IMR-90 (cell line): ENCODE measurements around the gene DLG3. TPM values are rescaled to one million over a fixed set of nuclear protein-coding genes. Genes with fewer than 3 reads are reported as not detected.

Experiments used
- ATAC-seq: fragments of 200-7000 bp; cut with Tn5 transposase; 2 replicates; pipeline ENCODE4 v1.9.1; 2020; ENCODE audit warnings: low read depth, mild to moderate bottlenecking, moderate library complexity
- BruUV-seq: library from RNA; stranded (reverse); fragments of 400-500 nt; replicated peaks from 2 replicates; lab custom pipeline; 2021; lab: Mats Ljungman, UMichigan
- CTCF ChIA-PET: fragments of 300-600 bp; formaldehyde crosslinking; extraction: SDS; loops from one replicate; lab custom pipeline; 2021; ENCODE audit warnings: antibody characterized with exemption; lab: Yijun Ruan, JAX
- POLR2A ChIA-PET: fragments of 300-600 bp; sonication (Branson Sonifier 250); formaldehyde crosslinking; loops from one replicate; lab custom pipeline; 2022; ENCODE audit warnings: antibody characterized with exemption; ENCODE audit not compliant: unreplicated experiment; lab: Charles Lee
- DNase-seq: peaks from one replicate; pipeline ENCODE4 v3.0.0; 2013
- H2AFZ ChIP-seq: replicated peaks from 2 replicates; pipeline ENCODE3; 2013; ENCODE audit warnings: low read length, mild to moderate bottlenecking; ENCODE audit not compliant: poor library complexity
- H2AK5ac ChIP-seq: 2 replicates; pipeline ENCODE4 v1.6.1; 2013; ENCODE audit warnings: low read depth, low read length, inconsistent platforms
- H2AK9ac ChIP-seq: replicated peaks from 2 replicates; pipeline ENCODE3; 2013; ENCODE audit warnings: mild to moderate bottlenecking, low read depth, low read length, moderate library complexity; ENCODE audit not compliant: poor library complexity
- H2BK120ac ChIP-seq: 2 replicates; pipeline ENCODE4 v1.6.1; 2013; ENCODE audit warnings: low read depth, low read length, inconsistent platforms
- H2BK15ac ChIP-seq: 3 replicates; pipeline ENCODE4 v1.6.1; 2013; ENCODE audit warnings: low read depth, low read length, inconsistent platforms
- H2BK20ac ChIP-seq: 2 replicates; pipeline ENCODE4 v1.6.1; 2013; ENCODE audit warnings: low read depth, mild to moderate bottlenecking, inconsistent platforms, low read length, moderate library complexity
- H2BK5ac ChIP-seq: 2 replicates; pipeline ENCODE4 v1.6.1; 2013; ENCODE audit warnings: mild to moderate bottlenecking, low read depth, low read length, inconsistent platforms; ENCODE audit not compliant: poor library complexity, severe bottlenecking
- H3K14ac ChIP-seq: replicated peaks from 2 replicates; pipeline ENCODE4 v1.6.1; 2013; ENCODE audit warnings: low read depth, low read length, inconsistent platforms
- H3K18ac ChIP-seq: 2 replicates; pipeline ENCODE4 v1.6.1; 2013; ENCODE audit warnings: low read depth, low read length, control low read depth
- H3K23ac ChIP-seq: 2 replicates; pipeline ENCODE4 v1.6.1; 2013; ENCODE audit warnings: low read depth, low read length, inconsistent platforms
- H3K27ac ChIP-seq: 2 replicates; pipeline ENCODE4 v1.5.1; 2013; ENCODE audit warnings: mild to moderate bottlenecking, control low read depth, low read length; ENCODE audit not compliant: insufficient read depth
- H3K27me3 ChIP-seq: 2 replicates; pipeline ENCODE4 v1.6.1; 2013; ENCODE audit warnings: low read length; ENCODE audit not compliant: control insufficient read depth, insufficient read depth
- H3K36me3 ChIP-seq: 2 replicates; pipeline ENCODE4 v1.6.1; 2013; ENCODE audit warnings: low read length, mixed read lengths; ENCODE audit not compliant: control insufficient read depth, insufficient read depth
- H3K4ac ChIP-seq: 2 replicates; pipeline ENCODE4 v1.6.1; 2013; ENCODE audit warnings: low read depth, low read length, inconsistent platforms
- H3K4me1 ChIP-seq: 2 replicates; pipeline ENCODE4 v1.6.1; 2013; ENCODE audit warnings: low read length, mixed read lengths; ENCODE audit not compliant: control insufficient read depth, insufficient read depth
- H3K4me2 ChIP-seq: 2 replicates; pipeline ENCODE4 v1.6.1; 2013; ENCODE audit warnings: low read depth, mild to moderate bottlenecking, control low read depth, low read length, moderate library complexity
- H3K4me3 ChIP-seq: 2 replicates; pipeline ENCODE4 v1.5.1; 2013; ENCODE audit warnings: low read depth, mild to moderate bottlenecking, control low read depth, low read length, moderate library complexity; ENCODE audit not compliant: insufficient read depth
- H3K56ac ChIP-seq: 2 replicates; pipeline ENCODE4 v1.6.1; 2013; ENCODE audit warnings: low read length, inconsistent platforms; ENCODE audit not compliant: insufficient read depth; ENCODE audit errors: extremely low read depth
- H3K79me1 ChIP-seq, 2 experiments: 2 replicates each; pipeline ENCODE4 v1.6.1; 2013; ENCODE audit warnings: low read length in 2 of 2, inconsistent platforms in 1 of 2, low read depth in 1 of 2
- H3K9ac ChIP-seq: 2 replicates; pipeline ENCODE4 v1.6.1; 2013; ENCODE audit warnings: low read depth, low read length, control low read depth
- H3K9me1 ChIP-seq: 2 replicates; pipeline ENCODE4 v1.6.1; 2013; ENCODE audit warnings: low read length, inconsistent platforms; ENCODE audit not compliant: insufficient read depth
- H3K9me3 ChIP-seq: 2 replicates; pipeline ENCODE4 v1.6.1; 2013; ENCODE audit warnings: low read length; ENCODE audit not compliant: control insufficient read depth, insufficient read depth
- H4K20me1 ChIP-seq: 2 replicates; pipeline ENCODE4 v1.6.1; 2013; ENCODE audit warnings: low read length, inconsistent platforms; ENCODE audit not compliant: insufficient read depth
- H4K5ac ChIP-seq: 2 replicates; pipeline ENCODE4 v1.6.1; 2013; ENCODE audit warnings: mild to moderate bottlenecking, low read depth, low read length, control low read depth
- H4K8ac ChIP-seq, 2 experiments: 2 replicates each; pipeline ENCODE4 v1.6.1; 2013; ENCODE audit warnings: low read depth in 2 of 2, low read length in 2 of 2, control low read depth in 1 of 2, inconsistent platforms in 1 of 2
- H4K91ac ChIP-seq: 2 replicates; pipeline ENCODE4 v1.6.1; 2013; ENCODE audit warnings: low read depth, low read length, inconsistent platforms; ENCODE audit not compliant: insufficient read depth
- BHLHE40 ChIP-seq: fragments of 150-350 bp; IDR thresholded peaks from 2 replicates; pipeline ENCODE4 v1.6.1; 2016; ENCODE audit warnings: mild to moderate bottlenecking, low read depth, low read length
- CHD1 ChIP-seq: IDR thresholded peaks from 2 replicates; pipeline ENCODE4 v1.6.1; 2012; ENCODE audit warnings: low read depth, low read length, improper control_type of control experiment
- CTCF ChIP-seq: conservative IDR thresholded peaks from 2 replicates; pipeline ENCODE4 v1.5.1; 2012; ENCODE audit warnings: mild to moderate bottlenecking, low read depth, low read length, improper control_type of control experiment
- ELK1 ChIP-seq: fragments of 150-350 bp; IDR thresholded peaks from 2 replicates; pipeline ENCODE4 v1.6.1; 2016; ENCODE audit warnings: low read depth, mild to moderate bottlenecking, low read length, moderate library complexity, borderline replicate concordance
- FOS ChIP-seq: fragments of 150-350 bp; IDR thresholded peaks from 2 replicates; pipeline ENCODE4 v1.6.1; 2016; ENCODE audit warnings: low read depth, low read length
- MAFK ChIP-seq: IDR thresholded peaks from 2 replicates; pipeline ENCODE4 v1.6.1; 2012; ENCODE audit warnings: low read depth, low read length, improper control_type of control experiment
- MAZ ChIP-seq: IDR thresholded peaks from 2 replicates; pipeline ENCODE4 v1.6.1; 2012; ENCODE audit warnings: low read depth, mild to moderate bottlenecking, low read length, improper control_type of control experiment, moderate library complexity, borderline replicate concordance
- NFE2L2 ChIP-seq: fragments of 150-350 bp; IDR thresholded peaks from 2 replicates; pipeline ENCODE4 v1.6.1; 2016; ENCODE audit warnings: low read depth, mild to moderate bottlenecking, low read length
- POLR2A ChIP-seq: IDR thresholded peaks from 2 replicates; pipeline ENCODE4 v1.6.1; 2012; ENCODE audit warnings: mild to moderate bottlenecking, low read depth, low read length
- RAD21 ChIP-seq: IDR thresholded peaks from 2 replicates; pipeline ENCODE4 v1.6.1; 2012; ENCODE audit warnings: low read length, improper control_type of control experiment
- RCOR1 ChIP-seq: IDR thresholded peaks from 2 replicates; pipeline ENCODE4 v1.6.1; 2012; ENCODE audit warnings: mild to moderate bottlenecking, low read length, improper control_type of control experiment; ENCODE audit not compliant: insufficient replicate concordance
- RFX5 ChIP-seq: IDR thresholded peaks from 2 replicates; pipeline ENCODE4 v1.8.0; 2012; ENCODE audit warnings: low read depth, mild to moderate bottlenecking, low read length, moderate library complexity
- SMC3 ChIP-seq: fragments of 150-350 bp; IDR thresholded peaks from 2 replicates; pipeline ENCODE4 v1.6.1; 2016; ENCODE audit warnings: low read depth, mild to moderate bottlenecking, antibody characterized with exemption, low read length, moderate library complexity
- WGBS, 2 experiments: methylation state at CpG; one replicate each; pipeline versions ENCODE4 v1.1.5 to v1.1.7; 2013; ENCODE audit warnings: missing lambda C conversion rate in 2 of 2; ENCODE audit not compliant: insufficient read length in 1 of 2; ENCODE audit errors: extremely low coverage in 2 of 2; 5-methylcytosine and 5-hydroxymethylcytosine counted together
- dilution Hi-C: fragments of 300-500 bp; cut with HindIII; formaldehyde crosslinking; loops from one replicate; pipeline ENCODE4 v1.14.3; 2018; ENCODE audit warnings: low sequenced_read_pairs; ENCODE audit not compliant: unreplicated experiment
- in situ Hi-C: fragments of 300-500 bp; cut with MboI; formaldehyde crosslinking; loops from 3 replicates; pipeline ENCODE4 v1.14.3; 2019; ENCODE audit warnings: low sequenced_read_pairs, inconsistent platforms, mixed read lengths
- intact Hi-C: fragments of 100-400 bp; cut with micrococcal nuclease; formaldehyde crosslinking; loops from 2 replicates; pipeline ENCODE4 v1.10.0; 2022
- polyA plus RNA-seq, 3 experiments: library from polyadenylated mRNA; depleted of rRNA; stranded (reverse); fragments of >200 nt; gene quantifications; 2 replicates each; pipeline ENCODE4 v1.2.3, GENCODE V29; 2012; ENCODE audit warnings: low replicate concordance in 1 of 3
- total RNA-seq: library from RNA; depleted of rRNA; stranded (reverse); fragments of >200 nt; gene quantifications from 2 replicates; pipeline ENCODE4 v1.2.3, GENCODE V29; 2012

DLG3 gene
- total and polyA plus RNA-seq, 2 of the 4 experiments (the other 2 are of a cell fraction), result 11.0 to 27.1 TPM

GRCh38 chrX:70421618-70422017 lies 23.0 kb upstream of the DLG3 start:
- intact Hi-C loops (no loop called here), in situ Hi-C loops (no loop called here), dilution Hi-C loops (no loop called here)
- Histone ChIP-seq H3K4me3 (no peak overlapping the region), H3K18ac (no peak overlapping the region), H3K14ac (no peak overlapping the region), H3K4me1 (no peaks in the 10 kb centered on the region), H3K4ac (no peak overlapping the region), H2BK20ac (no peak overlapping the region), H3K56ac (no peak overlapping the region), H3K23ac (no peak overlapping the region), H3K27ac (no peak overlapping the region), H4K91ac (no peak overlapping the region), H3K9me3 (no peaks in the 10 kb centered on the region), H3K4me2 (no peak overlapping the region), H4K5ac (no peak overlapping the region), H2BK15ac (no peak overlapping the region), H3K9me1 (no peaks in the 10 kb centered on the region), H3K79me1 (no peaks in the 10 kb centered on the region), H2BK5ac (no peak overlapping the region), H4K8ac (no peak overlapping the region), H2AFZ (no peak overlapping the region), H2AK9ac (no peak overlapping the region), H3K27me3 (peaks cover 8% of the 10 kb centered on the region), H2BK120ac (no peak overlapping the region), H2AK5ac (no peak overlapping the region), H4K20me1 (no peaks in the 10 kb centered on the region), H3K36me3 (peaks cover 3% of the 10 kb centered on the region; the same call in 1 of the 2 replicates), H3K9ac (no peak overlapping the region)
- TF ChIP-seq MAZ (no peak), RAD21 (no peak), RFX5 (no peak), NFE2L2 (no peak), CTCF (no peak), CHD1 (no peak), RCOR1 (no peak), FOS (no peak), SMC3 (no peak), MAFK (no peak), BHLHE40 (no peak), ELK1 (no peak), POLR2A (no peak)
- BruUV-seq, result no TSS peak
- no CpG with 5 or more reads among the region's 2 CpGs for WGBS, 2 experiments
- ATAC-seq (no peak), DNase-seq (no peak)
- POLR2A ChIA-PET, result no interaction called here
- CTCF ChIA-PET, result no interaction called here
